PC-3 (cell line): ENCODE data around the gene SIT1.
"Not testable (repeated sequence)": the region's sequence is repeated elsewhere in the genome, so short reads cannot be mapped to it uniquely, and the experiment has no call there.

Experiments used
- EZH2phosphoT487 ChIP-seq: fragments of 300-600 bp; sonication (generic); IDR thresholded peaks from 2 replicates; pipeline ENCODE4 v1.6.1; 2018; ENCODE audit warnings: mild to moderate bottlenecking, antibody characterized with exemption, low read length, borderline replicate concordance
- TF ChIP-seq, protein P1 (sequence below): fragments of 300-600 bp; sonication (generic); conservative IDR thresholded peaks from 2 replicates; pipeline ENCODE4 v1.5.1; 2017; ENCODE audit warnings: antibody characterized with exemption, low read depth, mild to moderate bottlenecking, low read length

DNA sequence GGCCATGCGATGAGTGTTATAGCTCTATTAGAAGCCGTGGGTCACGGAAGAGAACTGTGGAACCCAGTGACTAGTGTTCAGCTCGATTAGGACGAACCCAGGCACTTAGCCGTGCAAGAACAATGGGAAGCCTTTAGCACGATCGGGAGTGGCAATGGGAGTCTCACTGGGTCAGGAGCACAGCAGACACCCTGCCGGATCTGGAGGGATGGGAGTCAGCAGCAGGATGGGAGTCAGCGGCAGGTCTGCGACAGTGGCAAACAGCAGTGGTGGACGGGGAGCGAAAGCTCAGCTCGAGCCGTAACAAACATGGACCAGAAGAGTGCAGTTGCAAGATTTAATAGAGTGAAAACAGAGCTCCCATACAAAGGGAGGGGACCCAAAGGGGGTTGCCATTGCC lies 10.3 kb downstream of the SIT1 start:
- TF ChIP-seq, protein P1, sequence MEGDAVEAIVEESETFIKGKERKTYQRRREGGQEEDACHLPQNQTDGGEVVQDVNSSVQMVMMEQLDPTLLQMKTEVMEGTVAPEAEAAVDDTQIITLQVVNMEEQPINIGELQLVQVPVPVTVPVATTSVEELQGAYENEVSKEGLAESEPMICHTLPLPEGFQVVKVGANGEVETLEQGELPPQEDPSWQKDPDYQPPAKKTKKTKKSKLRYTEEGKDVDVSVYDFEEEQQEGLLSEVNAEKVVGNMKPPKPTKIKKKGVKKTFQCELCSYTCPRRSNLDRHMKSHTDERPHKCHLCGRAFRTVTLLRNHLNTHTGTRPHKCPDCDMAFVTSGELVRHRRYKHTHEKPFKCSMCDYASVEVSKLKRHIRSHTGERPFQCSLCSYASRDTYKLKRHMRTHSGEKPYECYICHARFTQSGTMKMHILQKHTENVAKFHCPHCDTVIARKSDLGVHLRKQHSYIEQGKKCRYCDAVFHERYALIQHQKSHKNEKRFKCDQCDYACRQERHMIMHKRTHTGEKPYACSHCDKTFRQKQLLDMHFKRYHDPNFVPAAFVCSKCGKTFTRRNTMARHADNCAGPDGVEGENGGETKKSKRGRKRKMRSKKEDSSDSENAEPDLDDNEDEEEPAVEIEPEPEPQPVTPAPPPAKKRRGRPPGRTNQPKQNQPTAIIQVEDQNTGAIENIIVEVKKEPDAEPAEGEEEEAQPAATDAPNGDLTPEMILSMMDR = not testable (repeated sequence)
- TF ChIP-seq EZH2phosphoT487 = not testable (repeated sequence)
